IMR-90 (cell line): ENCODE results near the gene NKRF.

Source experiments
- BHLHE40 ChIP-seq: fragments of 150-350 bp; IDR thresholded peaks from 2 replicates; pipeline ENCODE4 v1.6.1; 2016; ENCODE audit warnings: mild to moderate bottlenecking, low read depth, low read length
- CEBPB ChIP-seq: IDR thresholded peaks from 2 replicates; pipeline ENCODE4 v1.6.1; 2012; ENCODE audit warnings: low read depth, low read length, improper control_type of control experiment
- CTCF ChIP-seq: conservative IDR thresholded peaks from 2 replicates; pipeline ENCODE4 v1.5.1; 2012; ENCODE audit warnings: mild to moderate bottlenecking, low read depth, low read length, improper control_type of control experiment

GRCh38 chrX:119604766-119605463 is 1.3 kb downstream of the NKRF start:
- TF ChIP-seq CTCF (no peak), BHLHE40 (no peak), CEBPB (no peak)
